Activated CD8-positive, alpha-beta T cell treated with anti-CD3 and anti-CD28 coated beads for 36 hours (primary cell): ENCODE data around the gene FAF2. TPM values are rescaled to one million over a fixed set of nuclear protein-coding genes. Genes with fewer than 3 reads are reported as not detected.
A peak's percentile ranks its signal among the peaks of the same experiment; 100 is the strongest.

ENCODE experiments used
- ATAC-seq: fragments of 200-7000 bp; cut with Tn5 transposase; one replicate; pipeline ENCODE4 v1.10.0; 2021; ENCODE audit warnings: mild to moderate bottlenecking, moderate library complexity
- CTCF ChIA-PET: fragments of 350-600 bp; sonication (Branson Sonifier 250); formaldehyde crosslinking; loops from one replicate; lab custom pipeline; 2021; ENCODE audit warnings: antibody characterized with exemption; lab: Charles Lee
- POLR2A ChIA-PET: fragments of 350-600 bp; sonication (Branson Sonifier 250); formaldehyde crosslinking; loops from one replicate; lab custom pipeline; 2021; ENCODE audit warnings: antibody characterized with exemption; lab: Charles Lee
- DNase-seq: peaks from one replicate; pipeline ENCODE4 v3.0.0-alpha.2; 2020
- H3K27ac Mint-ChIP-seq: one replicate; pipeline ENCODE4 v1.8.0; 2021; ENCODE audit warnings: mild to moderate bottlenecking, mixed read lengths
- H3K27me3 Mint-ChIP-seq: one replicate; pipeline ENCODE4 v1.8.0; 2021; ENCODE audit warnings: mixed read lengths
- H3K36me3 Mint-ChIP-seq: one replicate; pipeline ENCODE4 v1.8.0; 2021; ENCODE audit warnings: low read depth, mixed read lengths
- H3K4me1 Mint-ChIP-seq: one replicate; pipeline ENCODE4 v1.8.0; 2021; ENCODE audit warnings: low read depth, mixed read lengths
- H3K4me3 Mint-ChIP-seq: one replicate; pipeline ENCODE4 v1.8.0; 2021; ENCODE audit warnings: mild to moderate bottlenecking, moderate library complexity, mixed read lengths
- H3K9me3 Mint-ChIP-seq: one replicate; pipeline ENCODE4 v1.8.0; 2021; ENCODE audit warnings: mixed read lengths
- CTCF ChIP-seq: fragments of 200-600 bp; IDR thresholded peaks from one replicate; pipeline ENCODE4 v1.8.0; 2022; ENCODE audit warnings: antibody characterized with exemption, mild to moderate bottlenecking
- intact Hi-C: fragments of 100-400 bp; cut with micrococcal nuclease; formaldehyde crosslinking; loops from one replicate; pipeline ENCODE4 v1.10.0; 2022
- total RNA-seq, 2 experiments: library from RNA; stranded (reverse); gene quantifications; one replicate each; pipeline ENCODE4 v1.2.3, GENCODE V29; 2021

The FAF2 gene
- total RNA-seq, 2 experiments from 2014 or later: 32.6 to 33.0 TPM

GRCh38 chr5:176540956-176541337 is 92.8 kb downstream of the FAF2 start:
- ChIA-PET POLR2A (interaction anchor here (4.8 kb wide), 1 partner anchor 8 kb away, joined by 51 read pairs; no protein-coding TSS in a partner anchor), CTCF (interaction anchor here (1.2 kb wide), 1 partner anchor 124 kb away, joined by 4 read pairs; no protein-coding TSS in a partner anchor)
- peak; percentile 70 for DNase-seq
- intact Hi-C loops: no loop called here
- ATAC-seq: no peak
- no peaks in the 10 kb centered on the region for H3K36me3 Mint-ChIP-seq
- H3K4me3 Mint-ChIP-seq: peak overlapping the region; percentile 84
- no peaks in the 10 kb centered on the region for H3K9me3 Mint-ChIP-seq
- no peaks in the 10 kb centered on the region for H3K27me3 Mint-ChIP-seq
- peak overlapping the region; percentile 93 for H3K27ac Mint-ChIP-seq
- TF ChIP-seq CTCF: no peak
- H3K4me1 Mint-ChIP-seq: peaks cover 63% of the 10 kb centered on the region

- Mint-ChIP-seq H3K36me3 (no peaks in the 10 kb centered on the region), H3K27ac (peak overlapping the region; percentile 93), H3K27me3 (no peaks in the 10 kb centered on the region), H3K9me3 (no peaks in the 10 kb centered on the region), H3K4me3 (peak overlapping the region; percentile 84), H3K4me1 (peaks cover 67% of the 10 kb centered on the region)
- ATAC-seq (peak; percentile 15), DNase-seq (peak; percentile 82)
- ChIA-PET POLR2A (interaction anchor here (1.4 to 4.8 kb wide), 3 partner anchors 9 to 105 kb away, joined by 4 to 51 read pairs (median 4); partner anchors contain the start of gene TSPAN17), CTCF (interaction anchor here (1.2 to 3.2 kb wide), 3 partner anchors 9 to 125 kb away, joined by 4 to 26 read pairs (median 12); partner anchors contain the start of gene FAF2)
- intact Hi-C loops: no loop called here
- TF ChIP-seq CTCF: no peak
These were observed 93.4 kb downstream of the FAF2 start for GRCh38 chr5:176541338-176542134.

GRCh38 chr5:176542135-176542595 is 94.0 kb downstream of the FAF2 start:
- H3K27ac Mint-ChIP-seq: peak overlapping the region; percentile 93
- intact Hi-C loops: no loop called here
- no peaks in the 10 kb centered on the region for H3K36me3 Mint-ChIP-seq
- peak; percentile 12 for ATAC-seq
- peak; percentile 78 for DNase-seq
- ChIA-PET CTCF (interaction anchor here (1.0 to 3.2 kb wide), 5 partner anchors 9 to 125 kb away, joined by 4 to 26 read pairs (median 8); partner anchors contain the start of gene FAF2), POLR2A (interaction anchor here (1.0 to 4.8 kb wide), 5 partner anchors 9 to 105 kb away, joined by 3 to 51 read pairs (median 4); partner anchors contain the start of gene TSPAN17)
- peaks cover 67% of the 10 kb centered on the region for H3K4me1 Mint-ChIP-seq
- H3K9me3 Mint-ChIP-seq: no peaks in the 10 kb centered on the region
- no peak for TF ChIP-seq CTCF
- H3K27me3 Mint-ChIP-seq: no peaks in the 10 kb centered on the region
- H3K4me3 Mint-ChIP-seq: peak overlapping the region; percentile 84

GRCh38 chr5:176542596-176543427 is 94.6 kb downstream of the FAF2 start:
- intact Hi-C loops: no loop called here
- ChIA-PET POLR2A (interaction anchor here (0.7 to 4.8 kb wide), 13 partner anchors 10 to 222 kb away, joined by 3 to 51 read pairs (median 3); partner anchors contain the start of genes FAF2 and TSPAN17), CTCF (interaction anchor here (1.0 to 3.2 kb wide), 7 partner anchors 8 to 127 kb away, joined by 4 to 26 read pairs (median 8); partner anchors contain the start of genes CLTB and FAF2)
- DNase-seq (no peak), ATAC-seq (peak; percentile 23)
- Mint-ChIP-seq H3K27ac (peak overlapping the region; percentile 93), H3K4me3 (peak overlapping the region; percentile 94), H3K4me1 (peaks cover 73% of the 10 kb centered on the region), H3K36me3 (no peaks in the 10 kb centered on the region), H3K27me3 (no peaks in the 10 kb centered on the region), H3K9me3 (no peaks in the 10 kb centered on the region)
- no peak for TF ChIP-seq CTCF
